Ovary (tissue), 9 donors: ENCODE measurements around the gene BACH2. TPM values are rescaled to one million over a fixed set of nuclear protein-coding genes. Genes with fewer than 3 reads are reported as not detected.

Source experiments
- DNase-seq, 5 donors: peaks; one replicate each; pipeline ENCODE4 v3.0.0-alpha.2; 2019 to 2020
- H3K27ac ChIP-seq, 2 donors: fragments of 200-600 bp; one replicate each; pipeline versions ENCODE4 v1.5.1 to v1.8.0; 2019 to 2022
- H3K27me3 ChIP-seq: fragments of 200-600 bp; one replicate; pipeline ENCODE4 v1.8.0; 2022
- H3K36me3 ChIP-seq: fragments of 200-600 bp; sonication (generic); one replicate; pipeline ENCODE4 v1.5.1; 2019
- H3K4me1 ChIP-seq: one replicate; pipeline ENCODE4 v1.8.1; 2013; ENCODE audit warnings: mild to moderate bottlenecking, moderate library complexity; ENCODE audit not compliant: insufficient read depth
- H3K4me3 ChIP-seq: fragments of 200-600 bp; sonication (generic); one replicate; pipeline ENCODE4 v1.5.1; 2017
- H3K9me3 ChIP-seq, 2 donors: fragments of 200-600 bp in 1 of 2; sonication (generic) in 1 of 2; one replicate each; pipeline versions ENCODE4 v1.5.1 to v1.8.1; 2013 to 2019; ENCODE audit warnings: mild to moderate bottlenecking in 1 of 2, moderate library complexity in 1 of 2
- CTCF ChIP-seq, 3 donors: fragments of 450-650 bp in 2 of 3; fragments of 200-600 bp in 1 of 3; IDR thresholded peaks; one replicate each; pipeline versions ENCODE4 v1.5.1 to v1.8.0; 2016 to 2022; ENCODE audit warnings: antibody characterized with exemption in 3 of 3, mild to moderate bottlenecking in 1 of 3
- EP300 ChIP-seq: sonication (generic); formaldehyde crosslinking; IDR thresholded peaks from one replicate; pipeline ENCODE4 v1.6.1; 2017; ENCODE audit warnings: antibody characterized with exemption
- POLR2A ChIP-seq: fragments of 450-650 bp; IDR thresholded peaks from one replicate; pipeline ENCODE4 v1.6.1; 2017; ENCODE audit warnings: antibody characterized with exemption, mild to moderate bottlenecking, moderate library complexity
- WGBS, 3 donors: extraction: QIAGEN DNeasy Blood & Tissue Kit in 1 of 3; methylation state at CpG; one replicate each; pipeline versions ENCODE4 v1.1.5 to v1.1.7; 2013 to 2017; 5-methylcytosine and 5-hydroxymethylcytosine counted together
- intact Hi-C, 4 donors: fragments of 100-400 bp; cut with DNase I; formaldehyde crosslinking; loops; one replicate each; pipeline versions ENCODE4 v1.11.0 to v1.15.1; 2022 to 2023
- polyA plus RNA-seq, 2 donors: library from polyadenylated mRNA; stranded (reverse); fragments of 200-250 nt in 1 of 2; fragments of 350-450 nt in 1 of 2; fragmentation: Illumina TruSeq in 1 of 2; extraction: RNeasy Lipid Tissue Mini Kit (QIAGEN cat#74804) in 1 of 2; gene quantifications; one replicate each; pipeline ENCODE4 v1.2.3, GENCODE V29; 2013 to 2014
- total RNA-seq, 7 donors: library from RNA; depleted of rRNA in 2 of 7; stranded (reverse); fragments of >200 nt in 2 of 7; fragmentation: NEBNext Ultra II Directional in 3 of 7; extraction: Animal tissue kit (Norgen Biotek cat#: 25700) in 3 of 7; gene quantifications; one replicate each; pipeline versions ENCODE4 v1.1.0 to v1.2.4, GENCODE V29; 2016 to 2023
- donor health status: DM: no; HTN: no; CAD: no; lungs with moderate emphysema.
- donor health status: DM: no; HTN: no; CAD: no.
- donor health status: Bipolar disorder and iron deficiency.
- donor health status: DM: yes; HTN: yes; CAD: no.
- donor health status: DM: no; HTN: no; CAD: no.
- donor health status: DM: yes; HTN: yes; CAD: no.

The BACH2 gene
- total and polyA plus RNA-seq, 9 donors: 2.6 to 19.2 (median 10.5) TPM

- WGBS, 3 donors: 28 to 40% (median 34%) methylated on average over 3 of the region's 3 CpGs
Measured at GRCh38 chr6:90160013-90160412, 136.6 kb downstream of the BACH2 start.

GRCh38 chr6:90159452-90159851 lies 137.2 kb downstream of the BACH2 start:
- no peak for TF ChIP-seq EP300
- TF ChIP-seq CTCF (IDR thresholded peaks at IDR 0.05): no peak
- no peak for TF ChIP-seq POLR2A

More at GRCh38 chr6:90160013-90160412, 136.6 kb downstream of the BACH2 start:
- no peak for DNase-seq
- no peak for TF ChIP-seq POLR2A
- no peak for TF ChIP-seq CTCF (IDR thresholded peaks at IDR 0.05)
- TF ChIP-seq EP300: no peak
- Histone ChIP-seq H3K4me1 (peaks cover 9% of the 10 kb centered on the region), H3K4me3 (no peak overlapping the region), H3K9me3 (no peaks in the 10 kb centered on the region), H3K27me3 (no peaks in the 10 kb centered on the region), H3K36me3 (no peaks in the 10 kb centered on the region), H3K27ac (no peak overlapping the region)
- intact Hi-C loops: no loop called here

GRCh38 chr6:90158936-90159335 lies 137.7 kb downstream of the BACH2 start:
- Histone ChIP-seq H3K9me3 (no peaks in the 10 kb centered on the region), H3K27ac (no peak overlapping the region), H3K4me1 (peaks cover 9% of the 10 kb centered on the region), H3K4me3 (no peak overlapping the region), H3K36me3 (no peaks in the 10 kb centered on the region), H3K27me3 (no peaks in the 10 kb centered on the region)
- TF ChIP-seq EP300 (no peak), POLR2A (no peak), CTCF (IDR thresholded peaks at IDR 0.05) (no peak)
- intact Hi-C loops: no loop called here
- WGBS, 3 donors: 71 to 72% (median 71%) methylated on average over 5 of the region's 5 CpGs
- DNase-seq: no peak

More at GRCh38 chr6:90159452-90159851, 137.2 kb downstream of the BACH2 start:
- intact Hi-C loops: no loop called here
- no peak for DNase-seq
- Histone ChIP-seq H3K9me3 (no peaks in the 10 kb centered on the region), H3K27me3 (no peaks in the 10 kb centered on the region), H3K36me3 (no peaks in the 10 kb centered on the region), H3K27ac (no peak overlapping the region), H3K4me3 (no peak overlapping the region), H3K4me1 (peaks cover 9% of the 10 kb centered on the region)
- 93 to 98% (median 94%) methylated on average over 2 of the region's 2 CpGs for WGBS, 3 donors

- H3K4me1 ChIP-seq: peaks cover 9% of the 10 kb centered on the region
- no peaks in the 10 kb centered on the region for H3K9me3 ChIP-seq
- H3K27ac ChIP-seq: no peak overlapping the region
- intact Hi-C loops: no loop called here
- no peaks in the 10 kb centered on the region for H3K27me3 ChIP-seq
- no peak overlapping the region for H3K4me3 ChIP-seq
- WGBS, 3 donors: 94 to 97% (median 95%) methylated on average over 7 of the region's 7 CpGs
- H3K36me3 ChIP-seq: no peaks in the 10 kb centered on the region
- DNase-seq: no peak
- TF ChIP-seq POLR2A: no peak
- no peak for TF ChIP-seq EP300
- TF ChIP-seq CTCF (IDR thresholded peaks at IDR 0.05): no peak
Measured at GRCh38 chr6:90157441-90157840, 139.2 kb downstream of the BACH2 start.

GRCh38 chr6:90156861-90157260 lies 139.8 kb downstream of the BACH2 start:
- TF ChIP-seq EP300 (no peak), CTCF (IDR thresholded peaks at IDR 0.05) (no peak)
- Histone ChIP-seq H3K36me3 (no peaks in the 10 kb centered on the region), H3K4me3 (no peak overlapping the region), H3K9me3 (no peaks in the 10 kb centered on the region), H3K27me3 (no peaks in the 10 kb centered on the region), H3K4me1 (peaks cover 9% of the 10 kb centered on the region), H3K27ac (no peak overlapping the region)
- no peak for DNase-seq
- intact Hi-C loops: no loop called here
- WGBS, 3 donors: 87 to 91% (median 90%) methylated on average over 5 of the region's 5 CpGs
